Prostate gland (tissue), 2 donors: ENCODE measurements around the gene AHCTF1.

Experiments used
- CTCF ChIP-seq, 4 experiments: fragments of 200-600 bp in 2 of 4; fragments of 450-650 bp in 2 of 4; sonication (generic) in 2 of 4; IDR thresholded peaks; 1 replicate in 3 of 4; 2 replicates in 1 of 4; pipeline ENCODE4 v1.5.1; 2016 to 2019; ENCODE audit warnings: antibody characterized with exemption in 4 of 4, mild to moderate bottlenecking in 2 of 4, moderate library complexity in 2 of 4
- POLR2A ChIP-seq: fragments of 450-650 bp; IDR thresholded peaks from one replicate; pipeline ENCODE4 v1.6.1; 2016; ENCODE audit warnings: antibody characterized with exemption, mild to moderate bottlenecking

GRCh38 chr1:246888522-246888921 is 43.2 kb downstream of the AHCTF1 start:
- TF ChIP-seq POLR2A (no peak), CTCF (IDR thresholded peaks at IDR 0.05) (no peak)
